Transverse colon (tissue), 4 donors: ENCODE measurements around the gene RIOK3. TPM values are rescaled to one million over a fixed set of nuclear protein-coding genes. Genes with fewer than 3 reads are reported as not detected.

Experiments used
- DNase-seq: peaks from one replicate; pipeline ENCODE4 v3.0.0-alpha.2; 2019
- H3K27ac ChIP-seq, 4 donors: fragments of 200-600 bp; sonication (generic); 2 replicates each; pipeline ENCODE4 v1.5.1; 2016 to 2018; ENCODE audit warnings: inconsistent platforms in 4 of 4
- H3K27me3 ChIP-seq: fragments of 200-600 bp; sonication (generic); 2 replicates; pipeline ENCODE4 v1.5.1; 2017; ENCODE audit warnings: inconsistent platforms
- H3K36me3 ChIP-seq, 4 donors: fragments of 200-600 bp; sonication (generic); 2 replicates each; pipeline ENCODE4 v1.5.1; 2017 to 2019; ENCODE audit warnings: inconsistent platforms in 4 of 4
- H3K4me1 ChIP-seq, 4 donors: fragments of 200-600 bp; sonication (generic); 2 replicates each; pipeline ENCODE4 v1.5.1; 2017 to 2020; ENCODE audit warnings: inconsistent platforms in 4 of 4
- H3K4me3 ChIP-seq, 4 donors: fragments of 200-600 bp; sonication (generic); 1 replicate in 1 of 4; 2 replicates in 3 of 4; pipeline versions ENCODE4 v1.5.1 to v1.6.1; 2017 to 2019; ENCODE audit warnings: inconsistent platforms in 4 of 4
- H3K9me3 ChIP-seq, 2 donors: fragments of 200-600 bp; sonication (generic); 2 replicates each; pipeline ENCODE4 v1.5.1; 2017 to 2019; ENCODE audit warnings: inconsistent platforms in 2 of 2
- CTCF ChIP-seq, 5 experiments: fragments of 200-600 bp in 3 of 5; fragments of 450-650 bp in 2 of 5; sonication (generic) in 3 of 5; IDR thresholded peaks; 1 replicate in 2 of 5; 2 replicates in 3 of 5; pipeline ENCODE4 v1.5.1; 2016 to 2017; ENCODE audit warnings: antibody characterized with exemption in 5 of 5, inconsistent platforms in 3 of 5, mild to moderate bottlenecking in 2 of 5, moderate library complexity in 1 of 5
- EP300 ChIP-seq: sonication (generic); formaldehyde crosslinking; IDR thresholded peaks from one replicate; pipeline ENCODE4 v1.6.1; 2017; ENCODE audit warnings: antibody characterized with exemption, low read depth
- POLR2A ChIP-seq: fragments of 450-650 bp; IDR thresholded peaks from one replicate; pipeline ENCODE4 v1.6.1; 2016; ENCODE audit warnings: antibody characterized with exemption, mild to moderate bottlenecking, moderate library complexity
- POLR2AphosphoS5 ChIP-seq, 3 donors: sonication (generic); formaldehyde crosslinking; IDR thresholded peaks; one replicate each; pipeline ENCODE4 v1.6.1; 2016; ENCODE audit warnings: antibody characterized with exemption in 3 of 3
- WGBS, 2 donors: methylation state at CpG; one replicate each; pipeline ENCODE4 v1.1.5; 2018; ENCODE audit warnings: low coverage in 1 of 2; 5-methylcytosine and 5-hydroxymethylcytosine counted together
- in situ Hi-C, 4 donors: fragments of 200-750 bp; cut with MboI; loops; one replicate each; pipeline versions ENCODE4 v1.15.0 to v1.15.1; 2017; ENCODE audit warnings: low sequenced_read_pairs in 3 of 4, low pct_ligation_motif_present in 1 of 4, low pct_unique_long_range_greater_than_20kb in 1 of 4
- intact Hi-C: fragments of 100-400 bp; cut with DNase I; formaldehyde crosslinking; loops from one replicate; pipeline ENCODE4 v1.15.1; 2023; ENCODE audit warnings: low total_unique reads
- total RNA-seq, 4 donors: library from RNA; depleted of rRNA; stranded (reverse); fragments of >200 nt; gene quantifications; one replicate each; pipeline ENCODE4 v1.1.0, GENCODE V29; 2016

RIOK3 gene
- total RNA-seq, 4 donors from 2014 or later: 33.0 to 182 (median 152) TPM

GRCh38 chr18:23458830-23459529, 5.9 kb downstream of the RIOK3 start:
- intact Hi-C loops: no loop called here
- H3K27me3 ChIP-seq: no peaks in the 10 kb centered on the region
- 88 to 89% methylated on average over 1 to 3 of the region's 3 CpGs for WGBS, 2 donors
- peak overlapping the region in 3 of 4 donors; percentile 15 to 72 (median 63) for H3K27ac ChIP-seq
- DNase-seq: no peak
- peaks cover 0 to 78% (median 61%) of the 10 kb centered on the region in 4 donors for H3K4me1 ChIP-seq
- H3K4me3 ChIP-seq: peak overlapping the region in 1 of 4 donors; percentile 14
- peaks cover 0 to 19% (median 7%) of the 10 kb centered on the region in 4 donors for H3K36me3 ChIP-seq
- H3K9me3 ChIP-seq: no peaks in the 10 kb centered on the region
- in situ Hi-C loops: no loop called here
- TF ChIP-seq CTCF (IDR thresholded peaks at IDR 0.05): no peak
- no peak for TF ChIP-seq EP300
- no peak for TF ChIP-seq POLR2A
- no peak for TF ChIP-seq POLR2AphosphoS5 (IDR thresholded peaks at IDR 0.05)

DNA sequence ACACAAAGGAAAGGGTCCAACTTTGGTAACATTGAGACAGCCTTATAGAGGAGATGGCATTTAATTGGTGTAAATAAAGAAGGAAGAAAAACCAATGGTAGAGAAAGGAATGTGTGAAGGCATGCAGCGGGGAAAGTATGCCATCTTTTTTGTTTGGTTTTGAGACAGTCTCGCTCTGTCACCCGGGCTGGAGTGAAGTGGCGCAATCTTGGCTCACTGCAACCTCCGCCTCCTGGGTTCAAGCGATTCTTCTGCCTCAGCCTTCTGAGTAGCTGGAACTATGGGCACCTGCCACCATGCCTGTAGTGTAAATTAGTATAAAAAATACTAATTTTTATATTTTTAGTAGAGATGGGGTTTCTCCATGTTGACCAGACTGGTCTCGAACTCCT, 6.4 kb downstream of the RIOK3 start:
- in situ Hi-C loops: no loop called here
- intact Hi-C loops: no loop called here
- WGBS, 2 donors: 93 to 94% methylated on average over 7 of the region's 7 CpGs
- DNase-seq: no peak
- no peak for TF ChIP-seq CTCF (IDR thresholded peaks at IDR 0.05)
- no peak for TF ChIP-seq POLR2A
- TF ChIP-seq POLR2AphosphoS5 (IDR thresholded peaks at IDR 0.05): no peak
- no peak for TF ChIP-seq EP300
- no peaks in the 10 kb centered on the region for H3K9me3 ChIP-seq
- H3K4me1 ChIP-seq: peaks cover 0 to 73% (median 55%) of the 10 kb centered on the region in 4 donors
- peak overlapping the region in 1 of 4 donors; percentile 14 for H3K4me3 ChIP-seq
- H3K36me3 ChIP-seq: peaks cover 0 to 24% (median 11%) of the 10 kb centered on the region in 4 donors
- H3K27me3 ChIP-seq: no peaks in the 10 kb centered on the region
- H3K27ac ChIP-seq: peak overlapping the region in 3 of 4 donors; percentile 15 to 72 (median 63)

DNA sequence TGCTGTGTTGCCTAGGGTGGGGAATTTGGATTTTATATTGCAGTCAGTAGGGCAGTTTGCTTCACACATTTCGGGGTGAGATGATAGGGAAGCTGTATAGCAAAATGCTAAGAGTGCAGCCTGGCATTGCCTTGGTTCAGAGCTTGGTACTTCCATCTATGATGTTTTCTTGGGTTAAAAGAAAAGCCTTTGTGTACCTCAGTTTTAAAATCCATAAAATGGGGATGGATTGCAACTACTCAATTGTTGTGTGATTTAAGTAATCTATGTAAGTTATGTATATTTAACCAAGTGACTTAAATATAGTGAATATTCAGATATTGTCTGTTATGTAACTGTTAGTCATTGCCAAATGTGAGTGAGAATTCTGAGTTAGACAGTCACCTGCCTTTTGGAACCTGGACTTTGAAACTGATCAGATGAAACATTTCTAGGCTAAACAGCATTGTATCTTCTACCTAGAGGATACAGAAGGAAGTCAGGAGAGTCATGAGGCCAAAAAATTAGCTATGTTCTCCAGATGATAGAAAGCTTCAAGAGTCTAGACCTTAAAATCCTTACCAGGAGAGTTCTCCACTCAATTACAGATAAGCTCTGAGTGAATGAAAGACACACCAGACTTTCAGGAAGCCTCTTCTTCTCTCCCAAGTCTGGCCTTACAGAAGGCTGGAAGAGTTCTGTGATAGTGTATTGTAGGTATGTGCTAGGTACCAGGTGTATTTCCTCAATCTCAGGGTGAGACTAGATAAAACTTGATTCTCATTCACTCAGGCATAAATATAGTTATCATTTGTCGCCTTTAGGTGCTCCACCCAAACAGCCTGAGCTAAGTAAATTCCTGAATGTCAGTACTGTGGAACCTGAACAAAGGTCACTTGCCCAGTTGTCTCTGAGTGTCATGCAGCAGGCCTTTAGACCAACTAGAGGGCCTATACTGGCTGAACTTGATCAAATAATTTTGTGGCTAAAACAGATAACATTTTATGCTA, 7.5 kb downstream of the RIOK3 start:
- Histone ChIP-seq H3K36me3 (peaks cover 2 to 28% (median 16%) of the 10 kb centered on the region in 4 donors), H3K27me3 (no peaks in the 10 kb centered on the region), H3K4me1 (peaks cover 0 to 62% (median 47%) of the 10 kb centered on the region in 4 donors), H3K4me3 (no peak overlapping the region), H3K27ac (peak overlapping the region; percentile 38 to 72 (median 61)), H3K9me3 (no peaks in the 10 kb centered on the region)
- in situ Hi-C loops: no loop called here
- 77 to 86% methylated on average over 1 to 2 of the region's 2 CpGs for WGBS, 2 donors
- intact Hi-C loops: no loop called here
- no peak for TF ChIP-seq CTCF (IDR thresholded peaks at IDR 0.05)
- TF ChIP-seq EP300: peak; percentile 4
- TF ChIP-seq POLR2AphosphoS5 (IDR thresholded peaks at IDR 0.05): peak in 2 of 3 donors; percentile 43 to 61
- peak; percentile 26 for TF ChIP-seq POLR2A
- peak; percentile 36 for DNase-seq

DNA sequence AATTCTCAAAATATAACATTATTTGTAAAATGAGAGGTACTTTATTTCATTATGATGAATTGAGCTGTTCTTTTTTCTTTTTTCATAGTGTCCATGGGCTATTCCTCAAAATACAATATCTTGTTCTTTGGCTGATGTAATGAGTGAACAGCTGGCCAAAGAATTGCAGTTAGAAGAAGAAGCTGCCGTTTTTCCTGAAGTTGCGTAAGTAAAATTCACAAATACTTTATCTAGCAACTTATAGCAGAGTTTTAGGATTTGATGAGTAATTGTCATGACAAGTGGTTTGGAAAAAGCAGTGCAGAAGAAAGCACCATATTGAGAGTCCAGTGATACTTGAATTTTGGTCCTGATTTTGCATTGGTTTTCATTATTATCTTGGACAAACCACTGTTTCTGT, 9.8 kb downstream of the RIOK3 start:
- intact Hi-C loops (no loop called here), in situ Hi-C loops (no loop called here)
- Histone ChIP-seq H3K27me3 (no peaks in the 10 kb centered on the region), H3K36me3 (peaks cover 2 to 49% (median 27%) of the 10 kb centered on the region in 4 donors), H3K9me3 (no peaks in the 10 kb centered on the region), H3K4me1 (peaks cover 0 to 39% (median 33%) of the 10 kb centered on the region in 4 donors), H3K27ac (no peak overlapping the region), H3K4me3 (no peak overlapping the region)
- 84% methylated on average over 2 of the region's 2 CpGs for WGBS, 2 donors
- DNase-seq: no peak
- TF ChIP-seq POLR2A (no peak), EP300 (no peak), POLR2AphosphoS5 (IDR thresholded peaks at IDR 0.05) (no peak), CTCF (IDR thresholded peaks at IDR 0.05) (no peak)
